Uterus (tissue), 4 donors: ENCODE data around the gene TBC1D16. TPM values are rescaled to one million over a fixed set of nuclear protein-coding genes. Genes with fewer than 3 reads are reported as not detected.

Experiments
- DNase-seq, 2 donors: peaks; one replicate each; pipeline ENCODE4 v3.0.0-alpha.2; 2019 to 2020
- H3K27ac ChIP-seq, 2 donors: fragments of 200-600 bp; sonication (generic); 1 replicate in 1 of 2; 2 replicates in 1 of 2; pipeline ENCODE4 v1.5.1; 2016 to 2018
- H3K27me3 ChIP-seq, 2 donors: fragments of 200-600 bp; sonication (generic); one replicate each; pipeline ENCODE4 v1.5.1; 2018 to 2019; ENCODE audit warnings: control low read depth in 1 of 2
- H3K36me3 ChIP-seq, 2 donors: fragments of 200-600 bp; sonication (generic); one replicate each; pipeline ENCODE4 v1.5.1; 2019; ENCODE audit warnings: control low read depth in 1 of 2
- H3K4me1 ChIP-seq, 2 donors: fragments of 200-600 bp; sonication (generic); one replicate each; pipeline ENCODE4 v1.5.1; 2018 to 2019; ENCODE audit warnings: control low read depth in 1 of 2
- H3K4me3 ChIP-seq, 2 donors: fragments of 200-600 bp; sonication (generic); 1 replicate in 1 of 2; 2 replicates in 1 of 2; pipeline ENCODE4 v1.5.1; 2018 to 2019; ENCODE audit warnings: mild to moderate bottlenecking in 1 of 2
- H3K9me3 ChIP-seq, 2 donors: fragments of 200-600 bp; sonication (generic); one replicate each; pipeline ENCODE4 v1.5.1; 2019; ENCODE audit warnings: control low read depth in 1 of 2
- POLR2A ChIP-seq, 2 donors: fragments of 450-650 bp; IDR thresholded peaks; one replicate each; pipeline ENCODE4 v1.6.1; 2016; ENCODE audit warnings: antibody characterized with exemption in 2 of 2, mild to moderate bottlenecking in 1 of 2, moderate library complexity in 1 of 2
- intact Hi-C: fragments of 100-400 bp; cut with DNase I; formaldehyde crosslinking; loops from one replicate; pipeline ENCODE4 v1.15.1; 2023; ENCODE audit warnings: low total_unique reads
- total RNA-seq, 4 donors: library from RNA; depleted of rRNA in 3 of 4; stranded (reverse); fragments of >200 nt in 3 of 4; gene quantifications; one replicate each; pipeline versions ENCODE4 v1.1.0 to v1.2.4, GENCODE V29; 2014 to 2023
- TF ChIP-seq, protein P1 (sequence below), 4 experiments: fragments of 200-600 bp in 2 of 4; fragments of 450-650 bp in 2 of 4; sonication (generic) in 2 of 4; IDR thresholded peaks; one replicate each; pipeline ENCODE4 v1.5.1; 2016 to 2019; ENCODE audit warnings: antibody characterized with exemption in 4 of 4, mild to moderate bottlenecking in 2 of 4, moderate library complexity in 1 of 4
- donor health status: DM: yes; HTN: yes; CAD: no.

The TBC1D16 gene
- total RNA-seq, 4 donors from 2014 or later, result 3.8 to 58.2 (median 18.3) TPM

DNA sequence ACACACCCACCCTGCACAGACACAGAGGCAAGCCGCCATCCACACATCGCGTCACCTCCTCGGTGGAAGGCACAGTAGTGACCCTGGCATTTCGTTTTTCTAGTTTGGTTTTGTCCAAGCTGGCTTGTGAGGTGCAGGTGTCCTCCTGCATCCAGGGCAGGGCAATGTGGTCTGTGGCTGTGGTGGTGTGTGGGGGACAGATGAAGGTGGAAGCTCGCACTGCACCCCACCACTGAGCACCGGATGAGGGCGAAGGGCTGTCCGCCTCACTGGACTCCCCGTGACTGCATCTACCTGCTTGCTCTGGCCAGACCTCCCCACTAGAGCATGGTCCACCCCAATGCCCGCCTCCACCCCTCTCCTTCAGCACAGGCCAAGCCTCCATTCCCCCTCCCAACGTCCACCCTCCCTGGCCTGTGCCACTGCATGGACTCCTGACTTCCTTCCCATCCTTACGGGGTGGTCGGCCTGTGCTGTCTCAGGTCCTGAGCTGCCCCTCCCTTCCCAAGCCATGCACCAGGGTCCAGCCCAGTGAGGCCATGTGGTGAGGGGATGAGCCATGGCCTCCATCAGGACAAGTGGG is 117.7 kb downstream of the TBC1D16 start:
- Histone ChIP-seq H3K36me3 (no peaks in the 10 kb centered on the region), H3K9me3 (no peaks in the 10 kb centered on the region), H3K27ac (no peak overlapping the region), H3K4me3 (no peak overlapping the region), H3K27me3 (no peaks in the 10 kb centered on the region), H3K4me1 (peaks cover 0 to 13% of the 10 kb centered on the region in 2 donors)
- DNase-seq, result no peak
- TF ChIP-seq, protein P1, sequence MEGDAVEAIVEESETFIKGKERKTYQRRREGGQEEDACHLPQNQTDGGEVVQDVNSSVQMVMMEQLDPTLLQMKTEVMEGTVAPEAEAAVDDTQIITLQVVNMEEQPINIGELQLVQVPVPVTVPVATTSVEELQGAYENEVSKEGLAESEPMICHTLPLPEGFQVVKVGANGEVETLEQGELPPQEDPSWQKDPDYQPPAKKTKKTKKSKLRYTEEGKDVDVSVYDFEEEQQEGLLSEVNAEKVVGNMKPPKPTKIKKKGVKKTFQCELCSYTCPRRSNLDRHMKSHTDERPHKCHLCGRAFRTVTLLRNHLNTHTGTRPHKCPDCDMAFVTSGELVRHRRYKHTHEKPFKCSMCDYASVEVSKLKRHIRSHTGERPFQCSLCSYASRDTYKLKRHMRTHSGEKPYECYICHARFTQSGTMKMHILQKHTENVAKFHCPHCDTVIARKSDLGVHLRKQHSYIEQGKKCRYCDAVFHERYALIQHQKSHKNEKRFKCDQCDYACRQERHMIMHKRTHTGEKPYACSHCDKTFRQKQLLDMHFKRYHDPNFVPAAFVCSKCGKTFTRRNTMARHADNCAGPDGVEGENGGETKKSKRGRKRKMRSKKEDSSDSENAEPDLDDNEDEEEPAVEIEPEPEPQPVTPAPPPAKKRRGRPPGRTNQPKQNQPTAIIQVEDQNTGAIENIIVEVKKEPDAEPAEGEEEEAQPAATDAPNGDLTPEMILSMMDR (IDR thresholded peaks at IDR 0.05), result no peak
- TF ChIP-seq POLR2A (IDR thresholded peaks at IDR 0.05), result no peak
- intact Hi-C loops, result no loop called here

DNA sequence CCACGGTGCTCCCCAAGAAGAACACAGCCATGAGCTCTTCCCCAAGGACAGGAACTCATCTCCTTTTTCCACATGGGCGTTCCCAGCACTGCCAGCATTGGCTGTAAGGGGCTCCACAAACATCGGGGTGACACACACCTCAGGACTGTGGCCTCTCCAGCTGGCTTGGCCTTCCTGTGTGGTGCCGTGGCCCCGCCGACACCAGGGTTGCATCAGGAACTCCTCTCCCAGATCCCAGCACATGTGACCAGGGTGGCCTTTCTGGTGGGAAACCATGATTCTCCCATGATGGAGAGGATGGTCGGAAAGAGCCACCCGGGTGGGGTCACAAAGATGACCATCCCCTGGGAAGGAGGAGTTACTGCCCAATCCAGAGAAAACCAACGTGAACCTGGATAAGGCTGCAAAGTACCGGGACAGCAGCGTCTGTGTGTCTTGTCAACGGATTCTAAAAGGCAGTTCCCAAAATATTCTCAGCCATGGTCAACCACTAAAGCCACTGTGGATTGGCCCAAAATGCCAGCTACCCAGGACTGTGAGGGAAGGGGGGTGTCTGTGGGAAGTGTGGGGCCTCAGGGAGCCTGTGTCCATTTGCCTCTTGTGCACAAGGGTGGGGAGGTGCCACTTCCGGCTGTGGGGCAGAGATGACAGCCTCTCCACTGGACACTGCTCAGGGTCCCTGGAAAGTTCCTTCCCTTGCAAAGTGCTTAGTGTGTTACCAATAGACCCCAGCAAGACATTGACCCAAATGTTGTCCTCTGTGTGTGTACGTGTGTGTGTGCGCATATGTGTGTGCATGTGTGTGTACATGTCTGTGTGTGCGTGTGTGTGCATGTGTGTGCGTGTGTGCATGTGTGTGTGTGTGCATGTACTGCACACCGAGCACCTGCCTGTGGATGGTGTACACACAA is 118.4 kb downstream of the TBC1D16 start:
- H3K4me3 ChIP-seq, result no peak overlapping the region
- H3K9me3 ChIP-seq, result no peaks in the 10 kb centered on the region
- peaks cover 0 to 13% of the 10 kb centered on the region in 2 donors for H3K4me1 ChIP-seq
- no peaks in the 10 kb centered on the region for H3K27me3 ChIP-seq
- no peak overlapping the region for H3K27ac ChIP-seq
- intact Hi-C loops, result no loop called here
- TF ChIP-seq, protein P1 (IDR thresholded peaks at IDR 0.05), result no peak
- TF ChIP-seq POLR2A (IDR thresholded peaks at IDR 0.05), result no peak
- no peak for DNase-seq
- no peaks in the 10 kb centered on the region for H3K36me3 ChIP-seq

DNA sequence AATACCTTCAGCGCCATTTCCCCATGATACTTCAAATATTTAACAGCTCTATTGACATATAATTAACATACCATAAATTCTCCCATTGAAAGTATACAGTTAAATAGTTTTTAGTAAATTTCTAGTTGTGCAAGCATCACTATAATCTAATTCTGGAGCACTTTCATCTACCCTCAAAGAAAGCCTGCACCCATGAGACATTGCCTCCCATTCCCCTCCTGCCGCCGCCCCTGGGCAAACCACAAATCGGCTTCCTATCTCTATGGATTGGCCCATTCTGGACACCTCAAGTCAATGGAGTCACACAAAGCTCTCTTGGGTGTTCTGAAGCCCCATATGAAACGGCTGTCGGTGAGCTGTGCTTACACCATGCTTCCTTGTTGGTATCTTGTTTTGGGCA is 119.2 kb downstream of the TBC1D16 start:
- no peak for DNase-seq
- Histone ChIP-seq H3K27me3 (no peaks in the 10 kb centered on the region), H3K4me3 (no peak overlapping the region), H3K4me1 (peaks cover 0 to 13% of the 10 kb centered on the region in 2 donors), H3K9me3 (no peaks in the 10 kb centered on the region), H3K36me3 (no peaks in the 10 kb centered on the region), H3K27ac (no peak overlapping the region)
- intact Hi-C loops, result no loop called here
- no peak for TF ChIP-seq POLR2A (IDR thresholded peaks at IDR 0.05)
- TF ChIP-seq, protein P1 (IDR thresholded peaks at IDR 0.05), result no peak

DNA sequence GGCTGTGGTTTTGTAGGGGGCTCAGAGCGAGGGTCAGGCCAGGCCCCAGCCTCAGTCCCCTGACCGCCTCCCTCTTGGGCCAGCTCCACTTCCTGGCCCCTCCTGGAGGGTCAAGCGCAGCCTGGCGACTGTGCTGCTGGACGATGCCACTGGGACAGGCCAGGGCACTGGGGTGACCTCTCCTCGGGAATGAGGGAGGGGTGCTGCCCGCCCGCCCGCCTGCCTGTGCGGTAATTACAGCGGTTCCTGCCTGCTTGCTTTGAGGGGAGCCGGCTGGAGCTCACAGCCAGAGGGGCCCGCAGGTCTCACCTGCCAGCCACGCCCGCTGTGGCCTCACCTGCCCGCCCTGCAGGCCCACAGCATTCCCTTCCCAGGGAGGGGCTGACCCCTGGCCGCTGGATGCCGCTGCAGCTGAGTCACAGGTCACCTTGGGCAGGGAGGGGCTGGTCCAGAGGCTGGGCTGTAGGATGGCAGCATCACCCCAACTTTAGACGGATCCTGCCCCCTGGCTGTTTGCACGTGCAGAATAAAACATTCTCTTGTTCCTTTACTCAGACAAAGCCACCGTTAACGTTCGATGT is 119.7 kb downstream of the TBC1D16 start:
- no peak for DNase-seq
- H3K4me1 ChIP-seq, result peaks cover 0 to 13% of the 10 kb centered on the region in 2 donors
- H3K27me3 ChIP-seq, result no peaks in the 10 kb centered on the region
- H3K9me3 ChIP-seq, result no peaks in the 10 kb centered on the region
- no peaks in the 10 kb centered on the region for H3K36me3 ChIP-seq
- no peak for TF ChIP-seq POLR2A (IDR thresholded peaks at IDR 0.05)
- TF ChIP-seq, protein P1 (IDR thresholded peaks at IDR 0.05), result peak in 2 of 4 experiments; percentile 27 to 32
- H3K4me3 ChIP-seq, result no peak overlapping the region
- intact Hi-C loops, result no loop called here
- no peak overlapping the region for H3K27ac ChIP-seq
